Astrocyte (in vitro differentiated cells and primary cell): Measurements from ENCODE around the gene PARP16. TPM values are rescaled to one million over a fixed set of nuclear protein-coding genes. Genes with fewer than 3 reads are reported as not detected.

Source experiments
- DNase-seq: peaks from one replicate; pipeline ENCODE4 v3.0.0-alpha.2; 2010; ENCODE audit warnings: low read depth
- FAIRE-seq: peaks from 2 replicates; lab custom pipeline; 2011; peaks lifted over from hg19 to GRCh38; lab: Jason Lieb, UNC
- H2AFZ ChIP-seq: 2 replicates; pipeline ENCODE4 v1.6.0; 2012; ENCODE audit warnings: low read depth, low read length, inconsistent platforms
- H3K27ac ChIP-seq: 2 replicates; pipeline ENCODE4 v1.5.1; 2011; ENCODE audit warnings: low read depth, low read length, inconsistent platforms
- H3K27me3 ChIP-seq: 2 replicates; pipeline ENCODE4 v1.6.0; 2011; ENCODE audit warnings: low read length, inconsistent platforms; ENCODE audit not compliant: insufficient read depth
- H3K36me3 ChIP-seq: 2 replicates; pipeline ENCODE4 v1.5.1; 2011; ENCODE audit warnings: low read length, inconsistent platforms; ENCODE audit not compliant: insufficient read depth
- H3K4me1 ChIP-seq: 2 replicates; pipeline ENCODE4 v1.5.1; 2011; ENCODE audit warnings: low read length, inconsistent platforms; ENCODE audit not compliant: insufficient read depth
- H3K4me2 ChIP-seq: 2 replicates; pipeline ENCODE4 v1.6.0; 2012; ENCODE audit warnings: low read length, inconsistent platforms
- H3K4me3 ChIP-seq: 2 replicates; pipeline ENCODE4 v1.5.1; 2011; ENCODE audit warnings: low read depth, mild to moderate bottlenecking, low read length, inconsistent platforms; ENCODE audit not compliant: insufficient read depth
- H3K79me2 ChIP-seq: 2 replicates; pipeline ENCODE4 v1.6.0; 2012; ENCODE audit warnings: mild to moderate bottlenecking, low read length, inconsistent platforms; ENCODE audit not compliant: insufficient read depth
- H3K9ac ChIP-seq: 2 replicates; pipeline ENCODE4 v1.6.0; 2012; ENCODE audit warnings: mild to moderate bottlenecking, low read length, inconsistent platforms
- H3K9me3 ChIP-seq: 2 replicates; pipeline ENCODE4 v1.5.1; 2012; ENCODE audit warnings: low read depth, mild to moderate bottlenecking, low read length, inconsistent platforms; ENCODE audit not compliant: insufficient read depth
- H4K20me1 ChIP-seq: 2 replicates; pipeline ENCODE4 v1.6.0; 2012; ENCODE audit warnings: low read length, inconsistent platforms; ENCODE audit not compliant: insufficient read depth
- H3K27ac Mint-ChIP-seq: one replicate; pipeline ENCODE4 v1.8.0; 2021; ENCODE audit warnings: mild to moderate bottlenecking, mixed read lengths; ENCODE audit not compliant: unreplicated experiment
- H3K27me3 Mint-ChIP-seq: one replicate; pipeline ENCODE4 v1.8.0; 2021; ENCODE audit warnings: low read depth, mixed read lengths; ENCODE audit not compliant: unreplicated experiment
- H3K36me3 Mint-ChIP-seq: one replicate; pipeline ENCODE4 v1.8.0; 2021; ENCODE audit warnings: low read depth, mixed read lengths; ENCODE audit not compliant: unreplicated experiment
- H3K4me1 Mint-ChIP-seq: one replicate; pipeline ENCODE4 v1.8.0; 2021; ENCODE audit warnings: low read depth, mixed read lengths; ENCODE audit not compliant: unreplicated experiment
- H3K4me3 Mint-ChIP-seq: one replicate; pipeline ENCODE4 v1.8.0; 2021; ENCODE audit warnings: mild to moderate bottlenecking, moderate library complexity, mixed read lengths; ENCODE audit not compliant: unreplicated experiment
- H3K9me3 Mint-ChIP-seq: one replicate; pipeline ENCODE4 v1.8.0; 2021; ENCODE audit warnings: mild to moderate bottlenecking, mixed read lengths; ENCODE audit not compliant: unreplicated experiment
- CTCF ChIP-seq: IDR thresholded peaks from 2 replicates; pipeline ENCODE4 v1.5.1; 2011; ENCODE audit warnings: low read depth, mild to moderate bottlenecking, inconsistent platforms, low read length, moderate library complexity; ENCODE audit not compliant: insufficient read depth
- EZH2 ChIP-seq: IDR thresholded peaks from 2 replicates; pipeline ENCODE4 v1.6.1; 2012; ENCODE audit warnings: mild to moderate bottlenecking, low read length, inconsistent platforms; ENCODE audit not compliant: insufficient read depth
- total RNA-seq: library from RNA; stranded (reverse); gene quantifications from 2 replicates; pipeline ENCODE4 v1.2.1, GENCODE V29; 2021

Gene PARP16
- total RNA-seq, 1 donor from 2014 or later = 2.7 TPM

GRCh38 chr15:65329288-65329983 is 42.8 kb upstream of the PARP16 start:
- Histone ChIP-seq H4K20me1 (no peaks in the 10 kb centered on the region), H3K9me3 (no peaks in the 10 kb centered on the region), H3K4me1 (no peaks in the 10 kb centered on the region), H3K4me3 (no peak overlapping the region), H3K27me3 (no peaks in the 10 kb centered on the region), H3K4me2 (no peak overlapping the region), H3K79me2 (no peaks in the 10 kb centered on the region), H3K27ac (no peak overlapping the region), H2AFZ (no peak overlapping the region), H3K9ac (no peak overlapping the region), H3K36me3 (no peaks in the 10 kb centered on the region)
- H3K9me3 Mint-ChIP-seq = no peaks in the 10 kb centered on the region
- no peak for TF ChIP-seq CTCF
- no peak for TF ChIP-seq EZH2
- FAIRE-seq = no peak
- peaks cover 9% of the 10 kb centered on the region for H3K4me1 Mint-ChIP-seq
- no peak overlapping the region for H3K4me3 Mint-ChIP-seq
- no peak for DNase-seq
- no peak overlapping the region for H3K27ac Mint-ChIP-seq
- H3K36me3 Mint-ChIP-seq = peaks cover 9% of the 10 kb centered on the region
- H3K27me3 Mint-ChIP-seq = peaks cover 28% of the 10 kb centered on the region

DNA sequence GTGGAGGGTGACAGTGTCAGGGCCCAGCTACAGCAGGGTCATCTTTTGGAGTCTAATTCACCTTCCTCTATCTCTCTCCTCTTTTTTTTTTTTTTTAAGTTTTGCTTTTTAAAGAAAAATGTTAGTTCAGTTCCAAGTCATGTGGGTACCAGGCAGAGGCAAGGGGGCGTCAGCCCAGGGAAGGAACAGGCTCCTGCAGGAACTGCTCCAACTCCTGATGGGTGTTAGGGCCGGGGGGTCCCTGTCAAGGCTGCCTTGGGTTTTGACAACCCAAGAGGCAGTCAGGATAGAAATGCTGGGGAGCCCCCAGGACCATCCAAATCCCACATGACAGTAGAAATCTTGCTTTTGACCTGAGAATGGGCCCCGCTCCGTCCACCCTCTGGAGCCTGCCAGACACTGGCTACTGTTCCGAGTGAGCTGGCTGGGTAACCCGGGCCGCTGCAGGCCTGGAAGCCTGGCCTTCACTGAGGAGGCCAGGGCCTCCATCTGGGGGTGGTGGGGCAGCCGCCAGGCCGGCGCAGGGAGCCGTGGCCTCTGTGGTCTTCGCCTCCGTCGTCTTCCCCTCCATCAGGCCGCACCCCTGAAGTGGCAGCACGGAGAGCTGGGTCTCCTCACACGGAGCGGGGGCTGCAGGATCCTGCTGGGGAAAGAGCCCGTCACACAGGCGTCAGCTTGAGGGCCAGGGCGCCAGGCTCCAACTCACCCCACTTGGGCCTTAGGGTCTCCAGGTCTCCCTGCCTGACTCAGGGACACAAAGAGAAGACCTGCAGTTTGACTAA is 42.0 kb upstream of the PARP16 start:
- H3K27me3 Mint-ChIP-seq = peaks cover 28% of the 10 kb centered on the region
- DNase-seq = no peak

More for the DNA sequence above, 42.0 kb upstream of the PARP16 start:
- Histone ChIP-seq H3K4me1 (no peaks in the 10 kb centered on the region), H3K79me2 (no peaks in the 10 kb centered on the region), H3K4me3 (no peak overlapping the region), H4K20me1 (no peaks in the 10 kb centered on the region), H3K9ac (no peak overlapping the region), H2AFZ (no peak overlapping the region), H3K36me3 (no peaks in the 10 kb centered on the region), H3K9me3 (no peaks in the 10 kb centered on the region), H3K27me3 (no peaks in the 10 kb centered on the region), H3K27ac (no peak overlapping the region), H3K4me2 (no peak overlapping the region)
- H3K4me1 Mint-ChIP-seq = peaks cover 3% of the 10 kb centered on the region
- no peak for FAIRE-seq
- no peaks in the 10 kb centered on the region for H3K9me3 Mint-ChIP-seq
- H3K36me3 Mint-ChIP-seq = peaks cover 9% of the 10 kb centered on the region
- no peak overlapping the region for H3K27ac Mint-ChIP-seq
- TF ChIP-seq EZH2 (no peak), CTCF (no peak)
- no peak overlapping the region for H3K4me3 Mint-ChIP-seq
